ENCODE results near the gene KCTD17.

KCTD17 gene

GRCh38 chr22:37033605-37034430 is 17.7 kb upstream of the KCTD17 start:
- TF ChIP-seq CTCF (IDR thresholded peaks at IDR 0.05) (no peak), ZFX (IDR thresholded peaks at IDR 0.05; ENCODE audit: borderline replicate concordance) (no peak)
- H3K27ac ChIP-seq: peak overlapping the region; percentile 81

DNA sequence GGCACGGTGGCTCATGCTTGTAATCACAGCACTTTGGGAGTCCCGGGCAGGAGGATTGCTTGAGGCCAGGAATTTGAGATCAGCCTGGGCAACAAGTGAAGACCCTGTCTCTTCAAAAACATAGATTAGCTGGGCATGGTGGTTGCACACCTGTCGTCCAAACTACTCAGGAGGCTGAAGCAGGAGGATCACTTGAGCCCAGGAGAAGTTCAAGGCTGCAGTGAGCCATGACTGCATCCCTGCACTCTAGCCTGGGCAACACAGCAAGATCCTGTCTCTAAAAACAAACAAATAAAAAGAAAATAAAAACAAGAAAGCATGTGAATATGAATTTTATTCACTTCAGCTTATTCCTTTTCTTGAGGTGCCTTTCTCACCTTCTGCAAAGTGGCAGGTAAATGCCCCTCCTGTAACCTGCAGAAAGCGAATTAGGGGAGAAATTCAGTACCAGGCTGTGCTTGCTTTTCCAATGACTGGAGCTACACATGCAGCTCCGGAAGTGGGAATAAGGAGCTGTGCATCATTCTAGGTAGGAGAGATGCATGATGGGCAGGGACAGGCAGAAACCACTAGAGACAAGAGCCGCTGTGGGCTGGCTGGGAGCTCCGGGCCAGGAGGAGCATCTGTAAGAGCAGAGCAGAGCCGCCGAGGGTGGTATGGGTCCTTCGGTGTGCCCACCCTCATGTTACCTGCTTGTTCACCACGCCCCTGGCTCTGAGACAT is 14.7 kb upstream of the KCTD17 start:
- H3K27ac ChIP-seq: no peak overlapping the region
- no peak for TF ChIP-seq CTCF (IDR thresholded peaks at IDR 0.05)

- TF ChIP-seq ZFX (IDR thresholded peaks at IDR 0.05; ENCODE audit: borderline replicate concordance) (no peak), CTCF (IDR thresholded peaks at IDR 0.05) (no peak)
- no peak overlapping the region for H3K27ac ChIP-seq
Measured at GRCh38 chr22:37037669-37038068, 13.9 kb upstream of the KCTD17 start.

GRCh38 chr22:37039466-37039865 is 12.1 kb upstream of the KCTD17 start:
- H3K27ac ChIP-seq: no peak overlapping the region
- no peak for TF ChIP-seq CTCF (IDR thresholded peaks at IDR 0.05)
- no peak for TF ChIP-seq ZFX (IDR thresholded peaks at IDR 0.05; ENCODE audit: borderline replicate concordance)

DNA sequence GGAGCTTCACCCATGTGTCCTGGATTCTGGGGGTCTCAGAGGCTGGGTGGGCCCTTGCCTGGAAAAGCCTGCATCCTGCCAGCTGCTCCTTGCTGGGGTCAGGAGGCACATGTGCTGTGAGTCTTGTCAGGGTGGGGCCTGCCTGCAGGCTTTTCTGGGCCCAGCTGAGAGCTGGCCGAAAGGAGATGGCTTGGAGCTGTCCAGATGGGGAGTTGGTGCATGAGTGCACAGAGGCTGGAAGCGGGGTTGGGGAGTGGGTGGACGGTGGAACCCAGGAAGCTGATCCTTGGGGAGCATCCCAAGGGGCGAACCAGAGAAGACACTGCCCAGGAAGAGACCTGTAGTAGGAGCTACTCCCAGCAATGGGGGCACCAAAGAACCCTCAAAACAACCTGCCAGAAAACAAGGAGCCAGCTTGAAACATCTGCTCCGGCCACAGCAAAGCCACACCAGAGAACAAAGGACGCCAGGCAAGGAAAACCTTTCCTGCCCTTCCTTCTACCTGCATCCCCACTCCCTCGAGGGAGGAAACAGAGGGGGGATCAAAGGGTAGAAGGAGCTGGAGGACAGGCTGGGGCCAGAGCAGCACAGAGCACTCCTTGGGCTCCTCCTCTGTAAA is 8.2 kb upstream of the KCTD17 start:
- TF ChIP-seq ZFX (IDR thresholded peaks at IDR 0.05; ENCODE audit: borderline replicate concordance) (no peak), CTCF (IDR thresholded peaks at IDR 0.05) (no peak)
- H3K27ac ChIP-seq: no peak overlapping the region

- TF ChIP-seq ZFX (IDR thresholded peaks at IDR 0.05; ENCODE audit: borderline replicate concordance) (no peak), CTCF (IDR thresholded peaks at IDR 0.05) (peak; percentile 71)
- no peak overlapping the region for H3K27ac ChIP-seq
Measured at GRCh38 chr22:37043828-37044538, 7.6 kb upstream of the KCTD17 start.

Data from 22Rv1 (cell line).